NCI-H2196 (cell line): ENCODE measurements around the gene SGSM2.

ENCODE experiments used
- DNase-seq: peaks from one replicate; lab custom pipeline; 2025; ENCODE audit not compliant: unreplicated experiment; lab: John Stamatoyannopoulos, UW

Gene SGSM2

GRCh38 chr17:2366747-2367494, 29.6 kb downstream of the SGSM2 start:
- no peak for DNase-seq

- no peak for DNase-seq
Measured at GRCh38 chr17:2368359-2368758, 31.1 kb downstream of the SGSM2 start.

GRCh38 chr17:2369039-2369438, 31.7 kb downstream of the SGSM2 start:
- no peak for DNase-seq

- no peak for DNase-seq
Measured at GRCh38 chr17:2369551-2370210, 32.4 kb downstream of the SGSM2 start.

- DNase-seq, result no peak
Measured at GRCh38 chr17:2370211-2370589, 32.9 kb downstream of the SGSM2 start.

GRCh38 chr17:2371183-2372130, 34.2 kb downstream of the SGSM2 start:
- DNase-seq, result no peak

- DNase-seq, result no peak
Measured at GRCh38 chr17:2372180-2372579, 34.9 kb downstream of the SGSM2 start.

GRCh38 chr17:2372681-2373080, 35.4 kb downstream of the SGSM2 start:
- no peak for DNase-seq

GRCh38 chr17:2373179-2373578, 35.9 kb downstream of the SGSM2 start:
- DNase-seq, result no peak

- DNase-seq, result no peak
Measured at GRCh38 chr17:2374549-2375285, 37.4 kb downstream of the SGSM2 start.

- no peak for DNase-seq
Measured at GRCh38 chr17:2375406-2375805, 38.1 kb downstream of the SGSM2 start.

- no peak for DNase-seq
Measured at GRCh38 chr17:2376107-2376506, 38.8 kb downstream of the SGSM2 start.

- no peak for DNase-seq
Measured at GRCh38 chr17:2377659-2378058, 40.4 kb downstream of the SGSM2 start.

GRCh38 chr17:2378905-2379304, 41.6 kb downstream of the SGSM2 start:
- no peak for DNase-seq

- no peak for DNase-seq
Measured at GRCh38 chr17:2379489-2380225, 42.4 kb downstream of the SGSM2 start.

- no peak for DNase-seq
Measured at GRCh38 chr17:2380226-2380922, 43.1 kb downstream of the SGSM2 start.

GRCh38 chr17:2380950-2381649, 43.8 kb downstream of the SGSM2 start:
- DNase-seq, result no peak

GRCh38 chr17:2383628-2384167, 46.4 kb downstream of the SGSM2 start:
- DNase-seq, result no peak
